Stimulated activated CD4-positive, alpha-beta T cell treated with anti-CD3 and anti-CD28 coated beads, Interleukin-1b, Interleukin-23, amount 100 ng/mL, for 48 hours (primary cell): ENCODE results near the gene EHBP1.

ENCODE experiments used
- DNase-seq: peaks from one replicate; pipeline ENCODE4 v3.0.0-alpha.2; 2020

The EHBP1 gene

DNA sequence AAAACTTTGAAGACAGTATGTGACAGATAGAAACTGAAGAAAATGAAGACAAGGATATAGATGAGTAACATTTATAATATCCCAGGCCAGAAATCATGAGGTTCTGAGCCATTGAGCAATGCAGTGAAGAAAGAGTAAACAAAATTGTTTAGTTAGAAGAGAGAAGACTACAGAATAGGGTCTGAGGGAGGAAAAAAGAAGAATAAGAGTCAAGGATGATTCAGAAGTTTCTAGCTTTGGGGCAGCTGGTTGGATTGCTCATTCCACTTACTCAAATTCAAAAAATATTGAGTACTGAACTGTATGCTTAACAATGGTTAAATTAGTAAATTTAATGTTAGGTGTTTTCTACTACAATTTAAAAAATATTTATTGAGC is 190.1 kb downstream of the EHBP1 start:
- DNase-seq, result no peak

DNA sequence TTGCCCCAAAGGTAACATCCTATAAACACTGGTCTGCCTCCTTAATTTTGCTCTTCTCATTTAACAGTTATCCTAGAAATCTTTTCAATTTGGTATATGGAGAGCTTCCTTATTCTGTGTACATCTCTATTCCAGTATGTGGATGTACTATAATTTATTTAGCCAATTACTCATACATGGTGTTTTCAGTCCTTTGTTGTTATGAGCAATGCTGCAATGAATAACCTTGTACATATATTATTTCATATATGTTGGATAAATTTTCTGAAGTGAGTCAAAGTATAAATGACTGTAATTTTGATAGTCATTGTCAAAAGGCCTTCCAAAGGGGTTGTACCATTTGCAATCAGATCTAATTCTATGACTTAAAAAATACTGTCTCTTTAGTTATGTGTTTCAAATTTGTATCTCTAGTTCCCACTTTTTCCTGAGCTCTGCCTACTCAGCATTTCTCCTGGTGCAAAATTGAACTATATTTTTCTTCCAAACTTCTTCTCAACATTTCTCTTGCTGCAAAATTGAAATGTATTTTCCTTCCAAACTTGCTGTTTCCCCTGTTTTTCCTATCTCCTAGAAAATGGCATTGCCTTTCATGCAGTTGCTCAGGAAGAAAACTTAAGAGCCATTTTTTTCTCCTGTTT is 191.8 kb downstream of the EHBP1 start:
- no peak for DNase-seq

DNA sequence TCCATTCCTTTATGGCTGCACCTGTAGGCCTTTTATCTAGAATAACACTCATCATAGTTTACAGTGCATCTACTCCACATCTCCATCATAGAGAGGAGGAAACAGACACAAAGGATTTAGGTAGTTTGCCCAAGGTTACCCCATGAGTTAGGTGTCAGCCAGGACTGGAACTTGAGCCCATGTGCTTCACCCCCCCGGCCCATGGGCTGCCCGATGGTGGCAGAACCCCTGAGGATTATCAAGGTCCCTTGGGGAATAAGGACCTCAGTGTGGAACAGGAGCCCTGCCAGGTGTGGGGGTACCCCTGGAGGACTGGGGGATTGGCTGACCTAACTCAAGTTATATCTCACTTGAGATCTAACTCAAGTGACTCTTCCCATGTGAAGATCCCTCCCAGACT is 198.8 kb downstream of the EHBP1 start:
- DNase-seq, result no peak

DNA sequence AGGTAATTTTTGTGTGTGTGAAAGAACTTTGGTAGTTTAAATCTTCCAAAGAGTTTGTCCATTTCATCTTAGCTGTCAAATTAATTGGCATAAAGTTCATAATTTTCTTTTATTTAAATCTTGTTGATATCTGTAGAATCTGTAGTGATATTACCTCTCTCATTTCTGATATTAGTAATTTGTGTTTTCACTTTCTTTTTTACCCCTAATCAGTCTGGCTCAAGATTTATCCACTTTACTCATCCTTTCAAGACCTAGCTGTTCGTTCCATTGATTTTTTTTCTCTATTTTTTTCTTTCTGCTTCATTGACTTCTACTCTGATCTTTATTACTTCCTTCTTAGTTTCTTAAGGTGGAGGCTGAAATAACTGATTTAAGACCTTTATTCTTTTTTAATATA is 202.6 kb downstream of the EHBP1 start:
- DNase-seq, result no peak

DNA sequence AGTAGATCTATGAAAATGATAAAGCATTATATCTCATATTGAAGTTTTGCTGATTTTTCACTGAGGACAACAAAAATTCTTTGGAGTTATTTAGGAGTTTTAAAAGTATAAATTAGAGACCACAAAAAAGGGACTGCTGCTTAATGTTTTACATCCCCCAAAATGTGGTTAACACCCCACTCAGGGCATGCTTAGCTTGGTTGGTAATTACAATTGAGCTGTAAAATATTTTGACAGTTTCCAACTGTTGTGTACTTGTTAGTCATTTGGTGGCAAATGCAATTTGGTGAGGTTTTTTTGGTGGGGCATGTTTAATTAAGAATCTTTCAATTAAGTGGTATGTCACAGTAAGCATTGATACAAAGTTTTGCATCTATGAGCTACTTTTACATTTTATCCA is 207.8 kb downstream of the EHBP1 start:
- DNase-seq, result no peak

DNA sequence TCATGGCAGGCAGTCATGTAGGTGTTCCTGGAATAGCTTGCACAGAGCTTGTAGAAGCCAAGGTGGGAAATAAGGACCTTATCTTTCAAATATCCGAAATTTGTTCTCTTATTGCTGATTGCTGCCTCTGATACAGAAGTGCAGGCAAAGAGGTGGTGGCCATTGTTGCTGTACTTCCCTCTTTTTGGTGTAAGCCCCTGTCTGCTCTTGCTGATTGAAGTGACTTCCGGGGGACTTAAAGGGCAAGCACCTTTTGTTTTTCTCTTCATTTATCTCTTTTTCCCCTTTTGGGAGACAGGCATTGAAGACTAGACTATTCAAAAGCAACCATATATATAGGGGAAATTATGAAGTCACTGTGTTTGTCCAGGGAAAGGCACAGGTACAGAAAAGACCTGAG is 213.5 kb downstream of the EHBP1 start:
- DNase-seq, result no peak

DNA sequence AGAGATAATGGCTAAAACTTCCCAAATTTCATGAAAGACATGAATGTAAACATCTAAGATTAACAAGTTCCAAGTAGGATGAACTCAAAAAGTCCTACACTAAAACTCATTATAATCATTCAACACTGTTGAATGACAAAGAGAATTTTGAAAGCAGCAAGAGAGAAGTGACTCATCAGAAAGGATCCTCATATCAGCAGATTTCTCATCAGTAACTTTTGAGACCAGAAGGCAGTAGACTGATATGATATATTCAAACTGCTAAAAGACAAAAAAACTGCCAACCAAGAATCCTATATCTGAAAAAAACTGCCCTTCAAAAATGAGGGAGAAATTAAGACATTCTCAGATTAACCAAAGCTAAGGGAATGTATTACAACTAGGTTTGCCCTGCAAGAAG is 214.6 kb downstream of the EHBP1 start:
- DNase-seq, result no peak

DNA sequence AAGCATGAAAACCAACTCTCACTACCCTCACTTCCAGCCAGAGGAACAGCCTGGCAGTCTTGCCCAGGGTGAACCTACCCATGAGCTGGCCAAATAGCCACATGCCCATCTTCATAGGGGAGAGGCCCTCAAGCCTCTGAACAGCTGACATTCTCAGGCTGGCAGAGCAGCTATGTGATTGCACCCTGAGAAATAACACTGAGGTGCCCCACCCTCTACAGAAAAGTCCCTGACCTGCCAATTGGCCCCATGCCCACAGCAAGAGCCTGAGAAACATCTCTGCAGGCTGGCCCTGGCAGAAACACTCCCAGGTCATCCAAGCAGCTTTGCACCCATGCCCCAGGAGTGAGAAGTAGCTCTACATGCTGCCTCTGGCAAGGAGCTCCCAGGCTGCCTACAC is 217.7 kb downstream of the EHBP1 start:
- DNase-seq, result no peak

DNA sequence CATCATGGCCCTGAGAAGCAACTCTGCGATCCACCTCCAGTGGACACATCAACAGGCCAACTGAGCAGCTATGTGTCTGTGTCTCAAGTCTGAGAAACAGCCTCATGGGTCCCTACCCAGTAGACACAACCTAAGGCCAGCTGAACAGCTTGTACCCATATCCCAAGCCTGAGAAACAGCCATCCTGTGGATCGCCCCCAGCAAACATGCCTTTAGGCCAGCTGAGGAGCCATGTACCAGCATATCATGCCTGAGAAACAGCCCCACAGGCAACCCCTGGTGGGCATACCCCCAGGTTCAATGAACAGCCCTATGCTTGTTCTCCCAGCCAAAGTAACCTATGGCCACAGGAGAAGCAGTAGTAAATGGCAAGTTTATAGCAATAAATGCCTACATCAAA is 218.4 kb downstream of the EHBP1 start:
- no peak for DNase-seq

DNA sequence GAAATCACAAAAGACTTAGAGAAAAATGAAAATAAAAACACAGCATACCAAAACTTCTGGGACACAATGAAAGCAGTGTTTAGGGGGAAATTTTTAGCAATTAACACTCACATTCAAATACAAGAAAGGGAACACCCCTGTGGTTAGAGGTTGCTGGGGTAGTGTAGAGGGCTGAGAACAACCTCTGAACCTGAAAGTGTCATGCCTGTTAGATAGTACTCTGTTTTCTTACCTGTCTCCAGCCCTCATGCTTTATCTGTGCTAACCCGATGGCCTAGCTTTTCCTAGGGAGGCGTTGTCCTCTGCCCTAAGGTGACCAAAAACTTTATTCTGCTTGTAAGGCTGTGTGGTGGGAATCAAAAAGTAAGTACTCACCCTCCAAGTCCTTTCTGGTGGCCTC is 222.5 kb downstream of the EHBP1 start:
- no peak for DNase-seq

DNA sequence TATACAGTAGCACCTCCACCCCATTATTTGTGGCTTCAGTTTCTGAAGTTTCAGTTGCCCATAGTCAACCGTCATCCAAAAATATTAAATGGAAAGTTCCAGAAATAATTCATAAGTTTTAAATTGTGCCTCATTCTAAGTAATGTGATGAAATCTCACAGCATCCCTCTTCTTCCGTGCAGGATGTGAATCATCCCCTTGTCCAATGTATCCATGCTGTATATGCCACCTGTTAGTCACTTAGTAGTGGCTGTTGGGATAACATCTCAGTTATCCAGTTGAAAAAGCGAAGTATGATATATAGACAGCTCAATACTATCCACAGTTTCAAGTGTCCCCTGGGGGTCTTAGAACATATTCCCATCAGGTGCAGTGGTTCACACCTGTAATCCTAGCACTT is 226.0 kb downstream of the EHBP1 start:
- no peak for DNase-seq

DNA sequence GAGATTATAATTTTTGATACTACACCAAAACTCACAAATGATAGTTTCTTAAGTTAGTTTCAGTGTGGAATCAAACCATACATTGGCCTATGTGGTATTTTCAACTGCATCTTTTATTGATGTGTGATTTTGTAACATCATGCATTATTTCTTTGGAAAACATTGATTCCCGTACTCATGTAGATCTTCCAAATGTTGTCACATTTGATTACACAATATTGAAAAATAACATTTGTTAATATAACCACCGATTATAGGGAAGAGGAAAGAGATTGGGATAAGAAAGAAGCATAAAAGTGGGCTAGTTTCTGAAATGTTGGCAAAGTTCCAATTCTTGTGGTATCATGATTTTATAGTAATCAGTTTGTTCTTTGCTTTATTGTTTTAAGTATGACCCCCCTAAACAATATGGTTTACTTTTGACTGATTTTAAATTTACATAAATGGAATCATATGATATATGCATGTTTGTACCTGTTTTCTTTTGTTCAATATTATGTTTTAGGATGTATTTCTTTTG is 227.9 kb downstream of the EHBP1 start:
- no peak for DNase-seq

DNA sequence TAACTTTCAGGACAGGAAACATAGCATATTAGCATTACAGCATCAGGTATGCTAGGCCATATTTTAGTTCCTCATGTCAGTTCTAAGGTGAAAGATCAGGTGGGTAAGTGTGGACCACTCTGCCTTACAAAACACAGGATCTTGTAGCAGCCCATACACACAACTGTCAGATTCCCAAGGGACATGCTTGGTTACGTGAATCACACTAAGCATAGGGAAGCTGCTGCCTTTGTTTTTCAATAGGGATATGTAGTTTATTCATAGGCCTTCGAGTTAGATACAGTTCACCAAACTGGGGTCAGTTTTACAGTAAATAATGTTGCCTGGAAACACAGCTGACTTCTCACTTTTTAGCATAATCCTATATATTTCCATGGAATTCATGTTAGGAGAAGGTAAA is 229.0 kb downstream of the EHBP1 start:
- DNase-seq, result no peak

DNA sequence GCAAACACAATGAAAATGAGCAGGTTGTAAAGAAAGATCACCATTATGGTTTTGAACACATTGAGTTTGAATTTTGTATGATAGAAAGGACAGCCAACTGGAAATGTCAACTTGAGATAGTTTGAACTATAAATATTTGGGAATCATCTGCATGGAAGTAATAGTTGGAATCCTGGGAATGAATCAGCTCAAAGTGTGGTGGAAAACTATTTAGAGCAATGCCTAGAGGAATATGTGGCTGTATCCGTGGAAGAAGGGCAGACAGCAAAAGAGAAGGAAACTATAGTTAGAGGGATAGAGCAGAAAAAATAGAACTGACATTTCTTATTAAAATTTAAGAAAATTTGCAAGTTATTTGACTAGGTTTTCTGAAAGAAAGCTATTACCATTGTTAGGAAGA is 232.6 kb downstream of the EHBP1 start:
- no peak for DNase-seq

DNA sequence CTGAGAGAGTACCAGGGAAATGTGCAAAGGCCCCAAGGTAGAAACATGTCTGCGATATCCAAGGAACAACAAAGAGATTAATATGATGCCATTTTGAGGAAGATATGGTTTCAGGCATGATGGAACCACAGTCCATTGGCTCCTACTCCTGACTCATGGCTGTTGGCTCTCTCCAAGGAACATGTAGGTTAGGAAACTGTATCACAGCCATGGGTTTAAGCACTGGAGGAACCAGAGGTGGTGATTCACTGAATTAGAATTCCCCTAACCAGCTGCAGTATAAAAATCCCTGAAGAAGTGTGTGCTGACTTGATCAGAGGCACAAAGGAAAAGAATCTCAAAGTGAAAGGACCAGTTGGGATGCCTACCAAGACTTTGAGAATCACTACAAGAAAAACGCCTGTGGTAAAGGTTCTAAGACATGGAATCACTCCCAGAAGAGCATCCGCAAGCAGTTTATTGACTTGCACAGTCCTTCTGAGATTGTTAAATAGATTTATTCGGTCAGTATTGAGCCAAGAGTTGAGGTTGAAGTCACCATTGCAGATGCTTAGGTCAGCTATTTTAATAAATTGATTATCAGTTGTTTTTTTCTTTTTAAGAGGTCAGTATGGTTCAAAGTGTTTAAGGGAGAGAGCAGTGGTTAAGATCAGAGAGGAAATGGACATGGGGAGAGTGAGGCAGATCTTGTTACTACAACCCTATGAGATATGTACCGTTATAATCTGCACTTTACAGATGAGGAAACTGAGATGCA is 234.4 kb downstream of the EHBP1 start:
- DNase-seq, result no peak

DNA sequence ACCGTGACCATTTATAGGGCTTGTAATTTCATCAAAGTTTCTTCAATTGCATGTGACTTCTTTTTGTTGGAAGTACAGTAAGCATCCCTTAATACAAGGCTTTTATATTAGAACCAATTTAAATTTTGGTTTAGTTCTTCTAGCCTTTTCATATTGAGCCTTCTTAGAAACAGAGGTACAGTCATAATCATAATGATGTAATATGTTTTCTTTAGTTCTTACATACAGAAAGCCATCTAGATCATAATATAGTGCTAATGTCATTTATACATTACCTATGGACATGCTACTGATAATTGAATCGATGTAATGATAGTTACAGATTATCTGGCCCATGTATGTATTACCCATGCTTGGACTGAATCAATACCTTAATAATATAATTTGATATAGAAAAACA is 235.2 kb downstream of the EHBP1 start:
- DNase-seq, result no peak

DNA sequence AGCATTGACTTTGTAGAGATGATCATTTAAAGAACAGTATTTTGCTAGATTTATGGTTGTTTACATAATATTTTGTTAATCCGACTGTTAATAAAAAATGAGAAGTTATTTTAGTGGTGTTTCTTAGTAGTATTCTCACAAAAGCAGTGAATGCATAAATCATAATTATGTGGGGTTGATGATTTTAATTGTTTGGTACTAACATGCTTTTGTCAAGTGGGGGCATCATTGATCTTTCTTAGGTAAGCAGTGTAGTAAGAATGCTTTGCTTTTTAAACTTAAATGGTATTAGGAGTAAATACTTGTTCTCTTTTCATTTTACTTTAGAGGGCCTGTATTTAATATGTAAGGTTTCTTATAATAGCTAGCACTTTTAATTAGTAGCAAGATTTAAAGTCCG is 235.9 kb downstream of the EHBP1 start:
- DNase-seq, result no peak

DNA sequence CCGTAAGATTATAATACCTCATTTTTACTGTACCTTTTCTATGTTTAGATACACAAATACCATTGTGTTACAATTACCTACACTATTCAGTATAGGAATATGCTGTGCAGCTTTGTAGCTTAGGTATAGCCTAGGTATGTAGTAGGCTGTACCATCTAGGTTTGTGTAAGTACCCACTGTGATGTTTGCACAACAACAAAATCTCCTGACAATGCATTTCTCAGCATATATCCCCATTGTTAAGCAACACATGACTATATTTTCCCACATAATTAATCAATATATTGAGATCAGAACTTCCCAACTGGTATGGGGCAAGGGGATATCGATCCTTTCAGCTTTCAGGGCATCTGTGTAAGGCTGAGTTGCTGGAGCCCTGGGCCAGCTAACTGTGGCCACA is 238.8 kb downstream of the EHBP1 start:
- no peak for DNase-seq

DNA sequence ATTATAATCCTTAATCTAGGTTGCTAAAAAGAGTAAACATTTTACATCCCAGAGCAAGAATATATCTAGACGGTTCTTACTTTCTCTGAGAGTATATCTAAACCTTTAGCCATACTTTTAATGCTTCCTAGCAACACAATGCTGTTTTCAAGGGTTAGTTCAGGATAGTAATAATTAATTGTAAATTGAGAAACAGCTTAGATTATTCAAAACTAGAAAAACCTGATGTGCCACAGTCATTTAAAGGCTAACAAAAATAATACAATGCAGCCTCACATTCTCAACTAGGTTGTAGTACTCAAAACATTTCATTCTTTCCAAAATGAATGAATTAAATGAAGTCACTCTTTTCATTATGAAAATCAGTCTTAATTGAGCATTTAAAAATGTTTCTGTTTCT is 241.9 kb downstream of the EHBP1 start:
- no peak for DNase-seq

DNA sequence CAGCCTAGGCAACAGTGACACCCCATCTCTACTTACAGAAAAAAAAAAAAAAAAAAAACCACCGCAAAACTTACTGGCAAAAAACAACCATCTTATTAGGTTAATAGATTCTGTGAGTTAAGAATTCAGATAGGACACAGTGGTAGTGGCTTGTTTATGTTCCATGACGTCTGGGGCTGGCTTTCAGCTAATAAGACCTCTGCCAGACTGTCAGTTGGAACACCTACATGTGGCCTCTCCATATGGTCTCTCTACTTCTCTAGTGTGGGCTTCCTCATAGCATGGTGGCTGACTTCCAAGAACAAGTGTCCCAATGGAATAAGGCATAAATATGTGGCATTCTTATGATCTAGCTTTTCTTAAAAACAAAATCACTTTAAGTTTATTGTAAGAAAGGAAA is 251.1 kb downstream of the EHBP1 start:
- DNase-seq, result no peak

DNA sequence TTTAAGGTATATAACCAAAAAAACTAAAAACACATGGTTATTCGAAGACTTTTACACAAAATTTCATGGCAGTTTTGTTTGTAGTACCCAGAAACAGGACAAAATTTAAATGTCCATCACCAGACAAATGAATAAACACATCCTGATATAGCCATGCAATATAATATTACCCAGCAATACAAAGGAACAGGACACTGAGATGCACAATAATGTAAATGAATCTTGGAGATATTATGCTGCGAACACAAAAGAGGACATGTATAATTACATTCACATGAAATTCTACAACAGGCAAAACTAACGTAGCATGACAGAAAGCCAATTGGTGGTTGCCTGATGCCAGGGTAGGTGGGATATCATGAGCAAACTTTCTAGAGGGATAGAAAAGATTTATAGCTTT is 252.7 kb downstream of the EHBP1 start:
- DNase-seq, result no peak

DNA sequence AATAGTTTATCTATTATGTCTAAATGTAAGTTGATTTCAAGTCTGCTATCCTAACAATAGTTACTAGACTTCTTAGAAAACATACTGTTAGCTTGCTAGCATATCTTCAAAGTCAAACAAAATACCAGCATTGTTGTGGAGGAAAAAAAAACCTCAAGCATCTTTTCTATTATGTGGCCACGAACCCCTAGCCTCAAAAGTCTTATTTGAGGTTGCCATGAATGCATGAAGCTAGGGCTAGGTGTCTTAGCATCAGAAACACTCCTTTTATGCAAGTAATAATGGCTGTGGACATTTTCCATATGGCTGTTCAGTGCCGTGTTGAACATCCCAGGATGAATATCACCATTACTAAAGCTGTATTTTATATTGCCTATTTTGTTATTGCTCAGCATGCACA is 258.5 kb downstream of the EHBP1 start:
- DNase-seq, result no peak

DNA sequence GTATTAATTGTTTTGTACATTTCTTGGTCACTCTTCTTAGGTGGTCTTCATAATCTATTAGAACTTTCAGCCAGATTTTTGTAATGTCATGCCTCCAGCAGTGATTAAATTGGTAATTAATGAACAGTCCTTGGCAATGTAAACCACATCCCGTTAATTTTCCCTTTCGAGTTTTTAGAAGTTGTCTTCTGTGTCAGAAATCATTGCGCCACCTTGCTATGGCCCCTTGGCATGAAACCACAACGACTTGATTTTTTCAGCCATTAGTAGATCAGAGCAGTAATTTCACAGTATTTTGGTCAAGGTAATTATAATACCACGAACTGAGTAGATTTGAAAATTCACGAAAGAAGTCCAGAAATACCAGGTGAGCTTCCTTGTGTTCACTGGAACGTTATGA is 259.2 kb downstream of the EHBP1 start:
- no peak for DNase-seq

DNA sequence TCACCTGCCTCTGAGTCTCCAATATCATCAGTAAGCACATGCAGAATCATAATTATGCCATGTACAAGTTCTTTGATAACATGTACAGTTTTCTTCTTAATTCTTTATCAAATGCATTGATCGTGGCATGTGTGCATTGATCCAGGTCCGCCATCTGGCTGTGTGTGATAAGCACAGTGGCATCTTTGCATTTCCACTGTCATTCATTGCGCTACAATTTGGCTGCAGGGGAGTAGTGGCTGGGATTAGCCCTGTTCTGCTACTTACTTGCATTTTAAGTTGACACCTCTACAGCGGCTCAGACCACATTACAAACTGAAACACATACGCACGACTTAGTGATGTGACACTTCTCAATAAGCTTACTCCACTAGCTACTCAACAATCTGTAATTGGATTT is 261.5 kb downstream of the EHBP1 start:
- DNase-seq, result no peak

DNA sequence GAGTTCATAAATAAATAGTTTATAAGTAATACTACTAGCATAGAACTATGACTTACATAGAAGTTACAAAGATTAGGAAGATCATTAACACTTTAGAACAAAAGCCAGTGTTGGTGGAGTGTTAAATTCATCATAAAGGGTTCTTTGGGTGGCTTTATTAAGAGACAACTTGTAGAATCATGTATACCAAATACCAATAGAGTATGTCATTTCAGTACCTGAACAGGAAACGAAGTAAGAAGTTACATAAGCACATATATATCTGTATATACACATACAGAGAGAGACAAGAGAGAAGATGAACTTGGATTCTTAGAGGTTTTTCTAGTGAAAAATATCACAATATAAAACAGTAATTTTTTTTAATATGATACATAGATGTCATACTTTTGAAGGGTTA is 262.7 kb downstream of the EHBP1 start:
- DNase-seq, result no peak
